ENCODE data around the gene NOP9.
A peak's percentile ranks its signal among the peaks of the same experiment; 100 is the strongest.

The NOP9 gene, protein sequence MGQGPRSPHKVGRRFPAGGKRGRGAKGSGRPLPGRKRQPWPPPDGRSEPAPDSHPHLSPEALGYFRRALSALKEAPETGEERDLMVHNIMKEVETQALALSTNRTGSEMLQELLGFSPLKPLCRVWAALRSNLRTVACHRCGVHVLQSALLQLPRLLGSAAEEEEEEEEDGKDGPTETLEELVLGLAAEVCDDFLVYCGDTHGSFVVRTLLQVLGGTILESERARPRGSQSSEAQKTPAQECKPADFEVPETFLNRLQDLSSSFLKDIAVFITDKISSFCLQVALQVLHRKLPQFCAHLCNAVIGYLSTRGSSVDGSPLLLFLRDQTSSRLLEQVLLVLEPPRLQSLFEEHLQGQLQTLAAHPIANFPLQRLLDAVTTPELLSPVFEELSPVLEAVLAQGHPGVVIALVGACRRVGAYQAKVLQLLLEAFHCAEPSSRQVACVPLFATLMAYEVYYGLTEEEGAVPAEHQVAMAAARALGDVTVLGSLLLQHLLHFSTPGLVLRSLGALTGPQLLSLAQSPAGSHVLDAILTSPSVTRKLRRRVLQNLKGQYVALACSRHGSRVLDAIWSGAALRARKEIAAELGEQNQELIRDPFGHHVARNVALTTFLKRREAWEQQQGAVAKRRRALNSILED

DNA sequence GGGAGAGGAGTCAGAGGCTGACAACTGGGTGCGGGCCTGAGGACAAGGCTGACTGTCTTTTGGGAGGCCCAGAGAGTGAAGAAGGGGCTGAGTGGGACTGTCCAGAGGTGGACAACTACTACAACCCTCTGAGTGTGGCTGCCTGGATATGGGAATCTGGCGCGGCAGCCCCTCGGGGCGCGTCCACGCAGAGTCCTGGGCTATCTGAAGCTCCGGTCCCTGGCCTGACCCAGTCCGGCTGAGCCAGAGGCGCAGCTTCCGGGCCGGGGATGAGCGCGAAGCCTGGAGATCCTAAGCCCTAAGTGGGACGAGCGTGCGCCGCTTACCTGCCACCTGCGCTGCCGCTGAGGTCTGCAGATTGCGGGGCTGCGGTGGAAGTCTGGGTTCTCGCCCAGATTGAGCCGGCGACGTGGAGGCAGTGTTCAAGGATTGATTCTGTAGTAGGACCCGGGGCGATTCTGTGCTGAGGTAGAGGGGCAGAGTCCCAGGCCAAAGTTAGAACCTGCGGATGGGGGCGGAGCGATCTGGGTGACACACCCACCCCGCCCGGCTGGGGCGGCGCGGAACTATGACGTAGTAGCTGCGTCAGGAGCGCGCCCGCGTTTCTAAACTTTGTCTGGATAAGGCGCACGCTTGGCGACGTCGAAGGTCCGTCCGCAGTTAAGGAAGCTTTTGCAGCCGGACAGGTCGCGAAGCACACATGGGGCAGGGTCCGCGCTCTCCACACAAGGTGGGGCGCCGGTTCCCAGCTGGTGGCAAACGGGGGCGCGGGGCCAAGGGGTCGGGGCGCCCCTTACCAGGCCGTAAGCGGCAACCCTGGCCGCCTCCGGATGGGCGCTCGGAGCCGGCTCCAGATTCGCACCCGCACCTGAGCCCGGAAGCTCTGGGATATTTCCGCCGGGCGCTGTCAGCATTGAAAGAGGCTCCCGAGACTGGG, at the start of gene NOP9, which contains the start of gene DHRS1:
Gene NOP9 (plus strand): TSS at position 596 of the 937 bp plus-strand sequence. CDS start 105 bp downstream, at position 701.
Gene DHRS1 (minus strand): TSS at position 526 of the 937 bp plus-strand sequence. CDS start 674 bp downstream, outside the sequence.
- DNase-seq: peak; percentile 23 to 93 (median 76)

DNA sequence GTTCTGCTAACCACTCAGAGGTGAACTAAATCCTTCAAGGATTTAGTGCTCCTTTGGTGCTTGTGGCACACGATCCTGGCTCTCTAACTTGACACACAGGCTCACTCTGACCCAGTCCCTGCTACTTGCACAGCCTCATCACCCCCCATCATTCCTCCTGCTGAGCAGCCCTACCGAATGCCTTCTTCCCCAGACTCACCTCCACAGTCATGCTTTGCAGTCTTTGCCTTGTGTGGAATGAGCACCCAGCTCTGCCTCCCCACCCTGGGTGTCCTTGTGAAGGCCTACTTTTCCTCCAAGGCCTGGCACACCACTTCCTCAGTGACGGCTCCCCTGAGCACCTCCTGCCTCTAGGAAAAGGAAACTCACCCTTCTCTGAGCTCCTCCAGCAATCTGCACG, 49.3 kb upstream of the NOP9 start:
- DNase-seq: no peak

DNA sequence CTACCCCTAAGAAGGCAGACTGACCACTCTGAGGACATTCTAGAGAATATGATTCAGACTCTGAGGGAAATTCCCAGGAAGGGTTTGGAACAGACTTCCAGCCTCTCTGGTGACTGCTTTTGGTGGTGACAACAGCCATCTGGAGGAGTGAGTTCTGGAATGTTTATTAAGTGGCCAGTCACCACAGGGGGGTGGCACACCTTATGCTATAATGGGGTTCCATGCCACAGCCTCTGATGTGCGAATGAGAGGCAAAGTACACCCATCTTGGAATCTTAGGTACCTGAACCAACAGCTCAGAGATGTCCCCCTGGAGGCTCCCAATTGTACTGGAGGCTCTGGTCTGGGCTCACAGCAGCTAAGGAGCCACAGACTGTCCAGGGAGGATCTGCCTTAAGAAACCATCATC, 47.8 kb upstream of the NOP9 start:
- no peak for DNase-seq

DNA sequence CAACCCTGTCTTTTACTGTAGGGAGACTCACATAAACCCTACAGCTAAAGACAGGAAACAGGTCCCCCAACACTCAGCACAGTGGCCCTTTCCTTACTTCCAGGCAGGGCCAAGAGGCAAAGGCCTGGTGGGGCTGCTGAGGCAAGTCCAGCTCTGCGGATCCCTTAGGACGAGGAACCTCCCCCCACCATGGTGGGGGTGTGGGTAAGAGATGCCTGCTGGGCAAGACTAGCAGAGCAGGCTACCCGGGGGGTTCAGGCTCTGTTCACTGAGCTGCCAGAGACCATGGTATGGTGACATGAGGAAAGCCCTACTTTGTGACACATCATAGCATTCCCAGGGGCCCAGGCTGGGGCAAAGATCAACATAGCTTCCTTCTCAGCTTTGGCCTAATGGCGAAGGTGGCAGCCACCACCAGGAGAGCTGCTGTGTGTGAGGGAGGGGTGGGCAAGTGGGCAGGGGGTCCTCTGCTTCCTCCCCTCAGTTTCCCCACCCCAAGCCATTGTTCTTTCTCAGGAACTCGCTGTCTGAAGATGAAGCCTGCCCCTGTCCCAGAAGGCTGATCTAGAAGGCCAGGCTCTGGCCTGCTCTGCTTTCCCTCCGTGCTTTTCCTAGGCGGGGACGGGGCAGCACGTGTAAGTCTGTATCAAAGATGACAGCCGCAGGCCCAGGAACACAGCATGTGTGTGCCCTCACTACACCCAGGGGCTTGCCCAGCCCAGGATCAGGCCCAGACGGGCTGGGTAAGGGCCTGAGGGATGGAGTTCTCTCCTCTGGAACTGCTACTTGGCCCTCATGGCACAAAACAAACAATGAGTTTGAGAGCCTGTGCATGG, 47.1 kb upstream of the NOP9 start:
- no peak for DNase-seq

DNA sequence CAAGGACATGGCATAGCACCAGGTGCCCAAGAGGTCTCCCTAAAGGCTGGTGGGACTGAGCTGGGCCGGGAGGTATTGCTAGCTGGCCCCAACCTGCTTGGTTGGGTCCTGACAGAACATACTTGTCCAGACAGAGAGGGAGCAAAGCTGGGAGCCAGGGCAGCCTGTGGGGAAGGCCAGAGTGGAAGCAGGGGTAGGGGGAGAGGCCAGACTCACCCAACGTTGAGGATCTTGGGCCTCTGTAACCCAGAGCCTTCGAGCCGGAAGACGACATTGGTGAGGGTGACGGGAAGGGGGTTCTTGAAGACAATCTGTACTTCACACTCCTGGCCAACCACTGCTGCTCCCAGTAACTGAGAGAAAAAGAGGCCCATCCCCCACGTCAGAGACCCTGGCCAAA, 45.7 kb upstream of the NOP9 start:
- no peak for DNase-seq

DNA sequence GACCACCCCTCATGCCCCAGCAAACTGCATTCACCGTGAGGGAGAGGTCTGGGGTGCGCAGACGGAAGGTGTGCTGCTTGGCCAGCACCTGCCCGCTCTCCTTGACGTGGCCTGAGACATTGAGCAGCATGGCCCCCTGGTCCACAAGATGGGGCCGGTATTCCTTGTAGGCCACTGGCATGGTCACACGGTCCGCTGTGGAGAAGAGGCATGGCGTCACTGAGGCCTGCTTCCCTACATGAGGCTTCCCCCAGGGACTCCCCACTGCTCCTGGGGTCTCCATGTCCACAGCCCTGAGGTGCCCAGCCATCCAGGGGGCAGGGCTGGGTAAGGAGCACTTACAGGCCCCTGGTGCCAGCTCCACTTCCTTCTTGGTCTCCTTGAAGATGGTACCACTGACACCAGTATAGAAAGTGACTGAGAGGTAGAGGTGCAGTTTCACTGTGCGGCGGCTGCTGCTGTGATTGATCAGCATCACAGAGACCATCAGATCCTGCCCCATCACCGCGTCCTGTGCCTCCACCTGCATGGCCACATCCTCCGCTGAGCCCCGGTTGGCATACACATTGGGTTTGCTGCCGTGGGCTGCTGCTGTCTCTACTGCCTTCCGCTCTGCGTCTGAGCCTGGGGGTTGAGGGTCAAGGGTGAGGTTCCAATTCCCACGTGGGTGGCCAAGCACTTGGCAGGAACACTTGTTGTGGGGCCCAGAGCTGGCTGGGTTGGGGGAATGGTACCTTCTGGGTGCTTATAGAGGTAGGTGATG, 44.8 kb upstream of the NOP9 start:
- DNase-seq: no peak

DNA sequence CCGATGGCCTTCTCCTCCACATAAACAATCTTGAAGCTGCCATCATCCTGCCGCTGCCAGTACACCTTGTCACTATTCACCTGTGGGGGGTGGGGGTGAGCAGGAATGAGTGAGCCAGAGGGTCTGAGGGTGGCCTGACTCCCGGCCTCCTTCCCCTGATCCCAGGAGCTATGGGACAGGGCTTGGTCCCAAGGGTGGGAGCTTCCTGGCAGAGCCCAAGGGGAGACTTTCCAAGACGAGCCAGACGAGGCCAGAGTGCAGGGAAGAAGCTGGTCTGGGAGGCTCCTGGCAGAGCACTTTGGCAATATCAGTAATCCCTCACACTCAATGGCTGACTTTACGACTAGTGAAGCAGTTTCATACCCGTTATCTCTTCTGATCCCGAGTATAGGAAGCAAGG, 44.2 kb upstream of the NOP9 start:
- no peak for DNase-seq

DNA sequence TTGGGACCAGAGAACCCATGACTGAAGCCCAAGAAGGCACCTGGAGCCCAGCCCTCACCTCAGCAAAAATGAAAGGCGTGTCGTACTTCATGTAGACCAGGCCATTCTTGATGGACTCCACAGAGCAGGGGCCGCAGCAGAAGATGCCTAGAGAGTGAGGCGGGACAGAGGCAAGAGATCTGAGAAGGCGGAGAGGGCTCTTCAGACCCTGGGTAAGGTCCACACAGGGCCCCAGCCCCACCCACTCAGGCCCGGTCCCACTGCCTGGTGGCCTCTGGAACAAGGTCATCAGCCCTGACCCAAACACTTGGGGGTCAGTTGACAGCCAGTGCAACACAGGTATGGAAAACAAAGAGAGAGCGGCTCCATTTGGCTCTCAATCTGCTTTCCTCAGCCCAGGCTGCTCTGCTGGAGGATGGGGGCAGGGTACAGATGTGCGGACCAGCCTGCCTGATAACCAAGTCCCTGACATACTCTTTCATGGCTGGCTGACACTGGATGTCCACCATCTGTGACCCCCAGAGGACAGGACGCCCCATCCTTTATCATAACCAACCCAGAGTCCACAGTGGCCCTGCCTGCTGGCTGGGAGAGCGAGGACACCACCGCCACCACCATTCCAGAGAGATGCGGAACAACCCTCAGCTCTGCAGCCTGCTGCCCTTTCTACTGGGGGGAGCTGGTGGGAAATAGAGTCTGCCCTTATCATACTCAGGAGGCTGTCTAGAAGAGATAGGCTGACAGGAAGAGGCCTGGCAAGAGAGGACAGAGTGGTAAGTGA, 43.5 kb upstream of the NOP9 start:
- no peak for DNase-seq

DNA sequence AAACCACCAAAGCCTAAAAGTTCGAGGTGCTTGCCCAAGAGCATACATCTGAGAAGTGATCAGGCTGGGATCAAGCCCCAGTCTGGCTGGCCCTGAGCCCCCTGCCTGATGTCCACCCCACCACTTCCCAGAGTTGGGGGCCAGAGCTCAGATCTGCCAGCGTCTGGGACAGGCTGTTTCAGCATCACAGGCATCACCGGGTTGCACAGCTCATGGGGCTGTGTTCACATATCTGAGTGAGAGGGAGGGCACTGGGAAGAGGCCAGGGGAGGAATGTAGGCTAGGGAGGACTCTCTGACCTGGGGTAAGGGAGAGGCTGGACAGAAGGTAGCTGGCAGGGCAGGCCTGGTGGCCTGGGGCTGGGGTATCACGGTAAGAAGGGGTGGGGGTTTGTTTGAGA, 42.7 kb upstream of the NOP9 start:
- no peak for DNase-seq

DNA sequence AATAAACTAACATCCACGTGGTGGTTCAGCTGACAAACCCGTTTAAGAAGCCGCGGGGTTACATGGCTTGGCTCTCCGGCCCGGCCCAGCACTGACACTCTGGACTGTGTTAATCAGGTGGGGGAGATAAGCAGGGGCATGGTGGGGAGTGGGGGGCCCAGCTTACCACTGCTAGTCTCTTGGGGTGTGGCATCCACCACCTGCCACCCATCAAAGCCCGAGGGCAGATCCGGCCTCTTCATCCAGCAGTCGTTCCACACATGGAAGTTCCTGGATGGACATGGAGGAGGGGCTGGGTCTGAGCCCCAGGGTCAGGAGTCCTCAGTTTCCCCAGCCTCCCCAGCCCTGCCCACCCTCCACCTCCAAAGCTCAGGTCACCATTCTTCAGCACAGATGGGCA, 41.5 kb upstream of the NOP9 start:
- DNase-seq: no peak

DNA sequence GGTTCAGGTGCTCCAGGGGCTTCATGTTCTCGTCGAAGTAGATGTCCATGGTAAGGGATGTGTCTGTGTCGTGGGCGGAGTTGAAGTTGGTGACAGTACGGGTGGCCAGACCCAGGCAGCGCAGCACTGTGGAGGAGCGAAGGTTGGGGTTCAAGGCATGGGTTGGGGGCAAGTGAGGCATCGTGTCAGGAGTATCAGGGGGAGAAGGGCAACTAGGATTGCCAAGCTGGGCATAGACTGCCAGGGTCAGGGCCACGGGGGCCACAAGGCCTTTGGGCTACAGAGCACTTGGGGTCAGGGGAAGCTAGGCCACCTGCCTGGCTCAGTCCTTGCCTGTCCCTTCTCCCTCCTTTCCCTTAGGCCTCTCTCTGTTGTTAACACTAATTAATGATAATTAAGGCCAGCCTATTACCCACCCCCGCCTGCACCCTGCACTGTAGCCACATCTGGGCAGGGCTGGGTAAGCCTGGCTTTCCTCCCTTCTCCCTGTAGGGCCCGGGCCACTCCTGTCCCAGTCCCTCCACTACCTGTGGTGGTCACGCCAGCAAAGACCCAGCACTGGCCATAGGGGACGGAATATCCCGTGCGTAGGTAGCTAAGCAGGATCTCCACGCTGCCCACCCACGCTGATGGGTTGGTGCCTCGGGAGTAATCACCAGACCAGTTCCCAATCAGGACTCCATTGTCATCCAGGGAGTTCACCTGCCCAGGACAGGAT, 40.9 kb upstream of the NOP9 start:
- no peak for DNase-seq

DNA sequence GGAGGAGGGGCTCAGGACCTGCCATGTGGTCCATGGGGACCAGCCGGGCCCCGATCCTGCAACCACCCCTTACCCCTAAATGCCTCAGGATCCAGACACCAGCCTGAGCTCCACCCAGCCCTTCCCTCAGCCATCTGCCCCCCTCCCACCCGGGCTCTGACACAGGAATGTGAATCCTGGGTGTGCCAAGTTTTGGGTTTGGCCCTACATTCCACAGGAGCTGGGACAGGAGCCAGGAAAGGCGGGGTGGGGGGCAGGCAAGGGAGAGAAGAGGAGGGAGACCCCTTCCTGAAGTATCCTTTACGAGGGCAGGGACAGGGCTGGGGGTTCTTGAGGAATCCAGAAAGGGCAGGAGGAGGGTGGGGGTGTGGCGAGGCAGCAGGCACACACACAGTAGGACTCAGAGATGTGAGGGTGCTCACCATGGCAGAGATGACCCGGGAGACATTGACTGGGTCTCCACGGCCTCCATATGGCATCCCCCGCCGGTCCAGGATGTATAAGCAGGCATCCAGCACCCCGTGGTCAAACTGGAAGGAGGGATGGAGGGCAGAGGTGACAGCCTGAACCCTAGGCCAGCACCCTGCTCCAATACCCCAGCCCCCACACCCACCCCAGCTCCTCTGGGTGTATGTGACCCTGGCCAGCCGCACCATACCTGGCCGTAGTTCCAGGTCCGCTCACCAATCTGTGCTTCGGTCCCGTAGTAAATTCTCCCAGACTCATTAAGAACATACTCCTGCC, 40.2 kb upstream of the NOP9 start:
- DNase-seq: no peak

DNA sequence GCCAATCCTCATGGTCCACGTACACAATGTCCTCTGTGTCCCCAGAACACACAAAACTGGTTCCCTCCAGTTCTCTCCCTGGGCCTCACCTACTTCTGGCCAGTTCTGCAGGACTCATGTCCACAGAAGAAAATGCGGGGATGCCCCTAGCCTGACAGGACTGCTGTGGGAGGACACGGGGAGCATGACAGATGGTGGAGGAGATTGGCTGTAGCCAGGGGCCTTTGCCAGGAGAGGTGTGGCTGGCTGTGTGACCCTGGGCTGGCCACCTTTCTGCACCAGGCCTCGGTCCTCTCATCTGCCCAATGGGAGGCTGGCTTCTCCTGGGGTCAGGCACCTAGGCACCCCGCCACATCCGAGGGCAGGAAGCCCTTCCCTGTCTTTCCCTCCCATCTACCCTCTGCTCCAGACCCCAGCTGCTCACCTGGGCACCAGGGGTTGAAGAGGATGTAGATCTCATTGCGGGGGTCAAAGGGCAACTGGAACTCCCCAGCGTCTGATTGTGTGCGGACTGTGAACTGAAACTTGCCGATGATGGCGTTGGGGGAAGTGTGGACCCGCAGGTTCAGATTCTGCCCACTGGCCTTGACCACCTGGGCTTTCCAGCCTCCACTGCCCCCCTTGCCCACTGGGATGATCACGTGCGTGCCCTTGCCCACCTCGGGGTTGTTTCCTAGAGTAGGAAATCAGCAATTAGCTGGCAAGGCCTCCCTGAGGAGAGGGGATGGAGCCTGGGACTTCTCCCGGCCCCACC, 39.4 kb upstream of the NOP9 start:
- DNase-seq: no peak

DNA sequence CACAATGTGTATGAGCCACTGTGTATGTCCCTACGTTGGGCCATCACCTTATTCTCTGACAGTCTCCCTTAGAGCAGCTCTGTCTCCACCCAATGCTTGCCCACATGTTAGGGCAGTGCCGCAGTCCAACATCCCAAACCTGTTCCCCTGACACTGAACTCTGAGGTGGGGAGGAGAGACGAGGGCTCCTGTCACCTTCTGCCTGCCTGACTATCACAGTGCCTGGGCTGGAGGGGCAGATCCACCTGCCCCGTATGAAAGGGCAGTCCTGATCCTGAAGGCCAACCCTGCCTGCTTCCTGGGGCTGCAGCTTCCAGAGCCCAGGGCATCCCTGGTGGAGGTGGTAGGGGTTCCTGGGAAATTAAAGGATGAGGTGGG, 38.9 kb upstream of the NOP9 start:
- no peak for DNase-seq

DNA sequence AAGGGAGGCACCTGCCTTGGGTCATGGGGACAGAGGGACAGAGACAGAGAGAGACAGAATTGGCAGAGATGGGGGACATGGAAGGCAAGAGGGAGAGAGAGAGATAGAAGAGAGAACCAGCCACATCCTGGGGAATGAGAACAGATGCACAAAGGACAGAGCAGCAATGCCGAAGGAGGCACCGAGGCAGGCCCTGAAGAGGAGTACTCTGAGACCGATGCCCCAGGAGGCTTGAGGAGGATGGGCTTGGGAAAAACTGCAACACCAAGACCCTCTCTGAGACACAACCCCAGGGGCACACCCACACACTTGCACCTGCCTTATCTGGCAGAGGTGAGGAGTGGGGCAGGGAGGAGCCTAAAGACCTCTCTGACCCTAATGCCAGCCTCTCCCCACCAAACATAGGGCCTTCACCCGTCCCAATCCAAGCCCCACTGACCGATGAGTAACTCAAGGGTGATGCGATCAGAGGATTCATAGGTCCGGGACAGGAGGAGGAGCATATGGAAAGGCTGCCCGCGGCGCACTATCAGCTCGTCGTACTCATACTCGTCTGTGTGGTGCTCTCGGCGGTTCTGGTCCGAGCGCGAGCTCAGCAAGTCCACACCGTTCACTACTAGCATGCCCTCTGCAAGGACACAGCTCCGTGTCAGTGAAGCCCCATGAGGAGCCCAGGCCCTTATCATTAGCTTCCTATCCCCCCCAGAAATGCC, 38.2 kb upstream of the NOP9 start:
- no peak for DNase-seq

DNA sequence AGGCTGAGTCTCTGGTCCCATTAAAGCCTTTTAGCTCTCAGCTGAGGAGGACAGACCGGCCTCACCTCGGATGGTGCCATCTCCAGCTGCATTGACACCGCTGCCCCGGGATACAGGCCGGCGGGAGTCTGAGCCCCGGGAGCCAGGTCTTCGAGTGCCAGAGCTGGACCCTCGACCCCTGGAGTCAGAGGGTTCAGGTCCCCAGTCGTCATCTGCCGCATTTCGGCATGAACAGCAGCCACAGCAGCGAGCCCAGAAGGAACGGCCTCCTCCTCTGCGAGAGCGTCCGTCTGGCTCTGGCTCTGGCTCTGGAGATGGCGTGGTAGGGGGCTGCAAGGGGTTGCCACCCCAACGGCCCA, 37.7 kb upstream of the NOP9 start:
- no peak for DNase-seq

Data from amygdala (tissue), 56 donors.